ENCODE data around the gene ALDOB.
A peak's percentile ranks its signal among the peaks of the same experiment; 100 is the strongest.

Gene ALDOB

DNA sequence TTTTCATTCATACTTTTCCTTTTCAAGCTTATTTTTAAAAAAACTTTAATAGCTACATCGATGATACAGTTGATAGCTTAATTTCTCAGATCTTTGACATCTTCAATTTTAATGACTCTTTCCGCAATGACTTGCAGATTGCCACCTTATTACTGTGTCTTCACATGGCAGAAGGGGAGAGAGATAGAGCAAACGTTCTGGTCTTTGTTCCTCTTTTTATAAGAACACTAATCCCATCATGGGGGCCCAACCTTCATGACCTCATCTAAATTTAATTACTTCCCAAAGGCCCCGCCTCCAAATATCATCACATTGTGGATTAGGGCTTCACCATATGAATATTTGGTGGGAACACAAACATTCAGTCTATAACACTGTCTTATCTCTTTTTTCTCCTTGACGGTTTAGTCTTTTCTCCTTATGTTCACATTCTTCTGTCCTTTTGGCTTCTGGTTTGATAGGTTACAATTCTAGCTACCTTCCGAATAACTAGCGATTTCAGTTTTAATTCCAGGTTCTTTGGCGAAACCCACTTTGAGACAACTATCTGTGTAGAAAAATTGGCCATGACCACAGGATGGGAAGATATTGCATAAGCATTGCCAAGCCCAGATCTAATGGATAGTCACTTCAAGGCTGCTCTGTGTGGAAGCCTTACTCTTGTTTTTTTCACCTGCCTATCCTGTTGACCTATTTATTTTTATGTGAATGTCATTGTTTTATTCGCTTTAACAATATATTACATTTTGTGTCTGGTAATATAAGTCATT lies 31.9 kb downstream of the ALDOB start:
- Histone ChIP-seq H3K36me3 (ENCODE audit: control insufficient read depth, insufficient read depth, low read length) (peaks cover 19% of the 10 kb centered on the region), H3K4me3 (replicated peaks; ENCODE audit: low read depth, low read length) (no peak overlapping the region), H3K27me3 (replicated peaks; ENCODE audit: control insufficient read depth, insufficient read depth, low read length) (no peaks in the 10 kb centered on the region)
- no peak for DNase-seq (ENCODE audit: extremely low read depth, insufficient read length)
- TF ChIP-seq, protein P1, sequence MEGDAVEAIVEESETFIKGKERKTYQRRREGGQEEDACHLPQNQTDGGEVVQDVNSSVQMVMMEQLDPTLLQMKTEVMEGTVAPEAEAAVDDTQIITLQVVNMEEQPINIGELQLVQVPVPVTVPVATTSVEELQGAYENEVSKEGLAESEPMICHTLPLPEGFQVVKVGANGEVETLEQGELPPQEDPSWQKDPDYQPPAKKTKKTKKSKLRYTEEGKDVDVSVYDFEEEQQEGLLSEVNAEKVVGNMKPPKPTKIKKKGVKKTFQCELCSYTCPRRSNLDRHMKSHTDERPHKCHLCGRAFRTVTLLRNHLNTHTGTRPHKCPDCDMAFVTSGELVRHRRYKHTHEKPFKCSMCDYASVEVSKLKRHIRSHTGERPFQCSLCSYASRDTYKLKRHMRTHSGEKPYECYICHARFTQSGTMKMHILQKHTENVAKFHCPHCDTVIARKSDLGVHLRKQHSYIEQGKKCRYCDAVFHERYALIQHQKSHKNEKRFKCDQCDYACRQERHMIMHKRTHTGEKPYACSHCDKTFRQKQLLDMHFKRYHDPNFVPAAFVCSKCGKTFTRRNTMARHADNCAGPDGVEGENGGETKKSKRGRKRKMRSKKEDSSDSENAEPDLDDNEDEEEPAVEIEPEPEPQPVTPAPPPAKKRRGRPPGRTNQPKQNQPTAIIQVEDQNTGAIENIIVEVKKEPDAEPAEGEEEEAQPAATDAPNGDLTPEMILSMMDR (IDR thresholded peaks at IDR 0.05; ENCODE audit: insufficient read depth, low read length, poor library complexity, severe bottlenecking): no peak

DNA sequence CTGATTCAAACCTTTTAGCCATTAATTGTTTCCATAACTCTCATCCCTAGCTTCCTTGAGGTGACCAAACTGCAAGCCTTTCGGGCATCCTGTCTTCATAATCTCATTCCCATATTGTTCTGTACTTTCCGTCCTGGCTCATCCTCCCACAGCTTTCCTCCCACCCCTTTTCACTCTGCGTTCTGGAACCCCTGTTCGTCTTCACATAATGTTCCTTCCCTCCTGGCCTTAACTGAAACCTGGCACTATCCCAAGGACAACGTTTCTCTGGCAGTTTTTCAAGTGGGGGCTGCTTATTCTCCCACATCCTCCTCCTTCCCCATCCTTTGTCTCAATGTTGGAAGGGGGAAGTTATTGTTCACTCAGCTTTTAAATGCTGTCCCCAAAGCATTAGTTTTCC lies 35.5 kb downstream of the ALDOB start:
- Histone ChIP-seq H3K36me3 (ENCODE audit: control insufficient read depth, insufficient read depth, low read length) (peaks cover 9% of the 10 kb centered on the region), H3K4me3 (replicated peaks; ENCODE audit: low read depth, low read length) (peak overlapping the region; percentile 31; the same call in 1 of the 2 replicates), H3K27me3 (replicated peaks; ENCODE audit: control insufficient read depth, insufficient read depth, low read length) (no peaks in the 10 kb centered on the region)
- TF ChIP-seq, protein P1 (IDR thresholded peaks at IDR 0.05; ENCODE audit: insufficient read depth, low read length, poor library complexity, severe bottlenecking): no peak
- no peak for DNase-seq (ENCODE audit: extremely low read depth, insufficient read length)

DNA sequence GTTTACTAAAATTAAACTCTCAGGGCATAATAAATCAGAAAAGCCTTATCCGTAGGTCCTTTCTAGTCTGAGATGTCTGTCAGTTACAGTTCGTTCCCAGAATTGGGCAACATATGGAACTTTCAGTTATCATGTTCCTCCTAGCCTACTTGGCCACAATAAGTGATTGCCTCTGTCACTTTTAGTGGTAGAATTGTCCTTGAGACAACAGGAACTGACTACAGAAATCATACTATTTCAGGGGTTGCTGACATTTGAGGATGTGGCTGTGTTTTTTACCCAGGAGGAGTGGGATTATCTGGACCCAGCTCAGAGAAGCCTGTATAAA lies 36.0 kb downstream of the ALDOB start:
- Histone ChIP-seq H3K27me3 (replicated peaks; ENCODE audit: control insufficient read depth, insufficient read depth, low read length) (no peaks in the 10 kb centered on the region), H3K4me3 (replicated peaks; ENCODE audit: low read depth, low read length) (peak overlapping the region; percentile 72), H3K36me3 (ENCODE audit: control insufficient read depth, insufficient read depth, low read length) (peaks cover 9% of the 10 kb centered on the region)
- DNase-seq (ENCODE audit: extremely low read depth, insufficient read length): no peak
- TF ChIP-seq, protein P1 (IDR thresholded peaks at IDR 0.05; ENCODE audit: insufficient read depth, low read length, poor library complexity, severe bottlenecking): no peak

DNA sequence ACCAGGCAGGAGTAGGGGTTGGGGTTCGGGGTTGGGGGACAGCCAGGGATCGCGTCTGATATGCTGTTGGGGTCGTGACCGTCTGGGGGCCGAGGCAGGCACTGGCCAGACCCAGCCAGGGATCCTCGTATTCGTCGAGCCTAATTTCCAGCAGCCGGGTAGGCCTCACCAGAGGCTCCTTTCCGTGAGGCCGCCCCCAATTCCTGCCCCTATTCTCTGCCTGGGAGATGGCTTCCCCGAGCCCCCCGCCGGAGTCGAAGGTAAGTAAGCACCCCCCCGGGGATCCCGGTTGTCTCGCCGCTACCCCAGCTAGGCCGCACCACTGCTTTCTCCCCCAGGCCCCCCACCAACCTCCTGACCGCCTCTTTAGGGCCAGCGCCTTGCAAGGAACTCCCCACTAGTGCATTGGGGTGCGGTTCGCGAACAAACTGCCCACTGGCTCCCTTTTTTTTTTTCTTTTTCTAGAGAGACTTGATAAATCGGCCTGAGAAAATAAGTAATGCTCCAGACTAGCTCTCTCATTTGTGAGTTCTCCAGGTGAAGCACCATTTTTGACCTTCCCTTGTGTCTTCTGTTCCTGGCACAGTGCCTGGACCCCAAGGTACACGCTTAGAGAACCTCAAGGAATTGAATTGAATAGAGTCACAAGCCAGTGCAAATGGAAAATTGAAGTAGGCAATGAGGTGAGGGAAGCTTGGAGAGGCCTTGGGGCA lies 36.5 kb downstream of the ALDOB start:
- Histone ChIP-seq H3K36me3 (ENCODE audit: control insufficient read depth, insufficient read depth, low read length) (peaks cover 9% of the 10 kb centered on the region), H3K4me3 (replicated peaks; ENCODE audit: low read depth, low read length) (peak overlapping the region; percentile 72), H3K27me3 (replicated peaks; ENCODE audit: control insufficient read depth, insufficient read depth, low read length) (no peaks in the 10 kb centered on the region)
- TF ChIP-seq, protein P1 (IDR thresholded peaks at IDR 0.05; ENCODE audit: insufficient read depth, low read length, poor library complexity, severe bottlenecking): no peak
- DNase-seq (ENCODE audit: extremely low read depth, insufficient read length): no peak

DNA sequence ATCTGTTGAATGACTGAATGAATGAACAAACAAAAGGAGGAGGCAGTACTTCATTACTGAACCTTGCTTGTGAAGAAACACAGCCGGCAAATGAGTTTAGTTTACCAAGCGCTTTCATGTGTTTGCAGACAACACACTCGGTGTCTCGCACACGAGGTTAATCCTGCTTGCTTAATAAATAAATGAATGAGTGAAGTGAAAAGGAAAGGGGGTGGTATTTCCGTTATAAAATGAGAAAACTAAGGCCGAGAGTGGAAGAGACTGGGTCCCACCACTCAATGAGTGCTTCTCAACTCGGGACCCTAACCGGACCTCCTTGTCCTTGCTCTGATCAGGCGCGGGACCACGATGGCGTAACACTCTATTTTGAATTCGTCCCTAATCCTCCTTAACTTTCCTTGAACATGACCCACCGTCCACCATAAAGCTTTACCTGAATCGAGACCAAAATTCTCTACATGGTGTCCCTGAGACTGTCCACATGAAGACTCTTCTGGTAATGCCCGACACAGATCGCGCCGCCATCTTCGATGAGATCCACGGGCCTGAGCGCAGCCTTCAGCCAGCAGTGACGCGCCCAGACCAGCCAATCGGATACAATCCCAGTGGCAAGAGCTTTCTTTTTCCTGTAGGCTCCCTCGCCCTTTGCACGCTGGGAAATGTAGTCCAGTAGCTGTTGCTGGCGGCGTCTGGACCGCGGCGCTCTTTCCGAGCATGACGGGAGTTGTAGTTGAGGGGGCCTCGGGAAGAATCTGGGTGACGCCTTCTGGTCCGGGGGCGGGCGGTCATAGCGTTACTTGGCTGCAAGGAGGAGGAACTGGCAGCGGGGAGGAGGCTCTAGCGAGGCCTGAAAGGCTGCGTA lies 37.3 kb downstream of the ALDOB start, which contains the start of the genes MRPL50 and ZNF189:
MRPL50 (minus strand) TSS at position 551 of the 862 bp plus-strand sequence; CDS start at position 525, 26 bp downstream.
ZNF189 (plus strand) TSS at position 784 of the 862 bp plus-strand sequence. CDS start 306 bp downstream, outside the sequence.
- TF ChIP-seq, protein P1 (IDR thresholded peaks at IDR 0.05; ENCODE audit: insufficient read depth, low read length, poor library complexity, severe bottlenecking): no peak
- DNase-seq (ENCODE audit: extremely low read depth, insufficient read length): peak; percentile 94
- Histone ChIP-seq H3K27me3 (replicated peaks; ENCODE audit: control insufficient read depth, insufficient read depth, low read length) (no peaks in the 10 kb centered on the region), H3K36me3 (ENCODE audit: control insufficient read depth, insufficient read depth, low read length) (peaks cover 11% of the 10 kb centered on the region), H3K4me3 (replicated peaks; ENCODE audit: low read depth, low read length) (peak within 1 kb of the TSS; percentile 92)

Measured in GM06990 (cell line).